ENCODE results near the gene FIBP.

Gene FIBP

DNA sequence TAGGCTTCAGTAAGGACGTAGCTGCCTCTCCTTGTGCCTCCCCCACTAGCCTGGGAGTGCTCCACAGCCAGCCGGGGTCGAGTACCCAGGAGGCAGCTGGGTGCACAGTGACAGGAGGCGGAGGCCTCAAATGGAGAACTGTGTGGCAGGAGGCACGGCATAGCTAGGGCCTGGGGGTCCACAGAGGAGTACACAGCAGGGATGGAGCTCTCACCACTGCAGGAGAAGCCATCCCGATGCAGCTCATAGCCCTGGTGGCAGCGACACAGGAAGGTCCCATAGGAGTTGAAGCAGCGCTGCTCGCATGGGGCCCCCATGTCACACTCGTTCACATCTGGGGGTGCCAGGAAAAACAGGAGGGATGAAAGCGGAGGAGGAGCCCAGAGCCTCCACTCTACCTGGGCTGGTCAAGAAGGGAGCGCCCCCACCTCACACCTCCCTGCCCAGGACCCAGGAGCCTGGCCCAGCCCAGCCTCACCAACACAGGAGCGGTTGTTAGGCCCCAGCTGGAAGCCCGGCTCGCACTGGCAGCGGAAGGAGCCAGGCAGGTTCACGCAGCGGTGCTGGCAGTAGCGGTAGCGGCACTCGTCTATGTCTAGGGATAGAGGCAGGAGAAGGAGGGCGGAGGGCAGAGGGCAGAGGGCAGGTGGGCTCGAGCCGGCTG lies 18.5 kb downstream of the FIBP start:
- DNase-seq, result no peak

DNA sequence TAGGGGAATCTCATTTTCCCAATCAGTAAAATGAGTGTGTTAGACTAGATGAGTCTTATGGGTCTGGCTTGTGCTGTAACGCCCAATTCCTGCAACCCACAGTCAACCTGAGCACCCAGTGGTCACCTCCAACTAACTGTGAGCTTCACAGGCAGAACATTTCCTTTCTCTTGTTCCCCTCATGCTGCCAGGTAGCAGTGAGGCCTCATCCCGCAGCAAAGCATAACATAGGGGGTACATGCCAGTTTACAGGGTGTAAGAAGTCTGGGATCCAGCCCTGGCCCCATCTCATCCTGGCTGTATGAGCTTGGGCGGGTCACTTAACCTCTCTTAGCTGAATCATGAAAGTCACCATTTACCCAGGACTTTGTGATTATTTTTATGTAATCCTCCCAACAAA lies 19.4 kb downstream of the FIBP start:
- DNase-seq, result no peak

DNA sequence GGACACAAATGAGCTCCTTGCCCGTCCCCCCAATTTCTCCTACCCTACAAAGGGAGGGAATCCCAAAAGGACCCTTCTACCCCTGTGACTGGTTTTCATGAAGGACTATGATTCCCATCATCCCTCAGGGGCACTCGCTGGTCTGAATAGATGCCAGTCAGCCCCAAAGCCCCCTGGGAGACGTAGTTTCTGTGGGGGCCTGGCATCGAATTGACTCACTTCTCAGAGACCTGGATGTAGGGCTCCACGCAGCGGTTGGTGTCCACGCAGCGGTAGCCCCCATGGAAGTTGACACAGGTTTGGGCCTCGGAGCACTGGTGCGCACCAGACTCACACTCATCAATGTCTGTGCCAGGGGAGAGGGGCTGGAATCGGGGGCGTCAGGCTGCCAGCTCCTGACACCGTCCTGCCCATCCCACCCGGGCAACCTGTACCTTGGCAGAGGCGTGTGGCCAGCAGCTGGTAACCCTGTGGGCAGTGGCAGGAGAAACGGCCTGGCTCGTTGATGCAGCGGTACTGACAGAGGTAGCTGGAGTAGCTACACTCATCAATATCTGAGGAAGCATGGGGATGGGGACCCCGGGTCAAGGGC lies 20.1 kb downstream of the FIBP start:
- peak; percentile 20 for DNase-seq

- no peak for DNase-seq
These were observed 20.8 kb downstream of the FIBP start for GRCh38 chr11:65867284-65868071.

GRCh38 chr11:65866509-65867283 lies 21.6 kb downstream of the FIBP start:
- no peak for DNase-seq

- DNase-seq, result no peak
These were observed 22.6 kb downstream of the FIBP start for GRCh38 chr11:65865550-65866172.

- no peak for DNase-seq
These were observed 23.4 kb downstream of the FIBP start for GRCh38 chr11:65864706-65865471.

- no peak for DNase-seq
These were observed 24.2 kb downstream of the FIBP start for GRCh38 chr11:65863889-65864705.

DNA sequence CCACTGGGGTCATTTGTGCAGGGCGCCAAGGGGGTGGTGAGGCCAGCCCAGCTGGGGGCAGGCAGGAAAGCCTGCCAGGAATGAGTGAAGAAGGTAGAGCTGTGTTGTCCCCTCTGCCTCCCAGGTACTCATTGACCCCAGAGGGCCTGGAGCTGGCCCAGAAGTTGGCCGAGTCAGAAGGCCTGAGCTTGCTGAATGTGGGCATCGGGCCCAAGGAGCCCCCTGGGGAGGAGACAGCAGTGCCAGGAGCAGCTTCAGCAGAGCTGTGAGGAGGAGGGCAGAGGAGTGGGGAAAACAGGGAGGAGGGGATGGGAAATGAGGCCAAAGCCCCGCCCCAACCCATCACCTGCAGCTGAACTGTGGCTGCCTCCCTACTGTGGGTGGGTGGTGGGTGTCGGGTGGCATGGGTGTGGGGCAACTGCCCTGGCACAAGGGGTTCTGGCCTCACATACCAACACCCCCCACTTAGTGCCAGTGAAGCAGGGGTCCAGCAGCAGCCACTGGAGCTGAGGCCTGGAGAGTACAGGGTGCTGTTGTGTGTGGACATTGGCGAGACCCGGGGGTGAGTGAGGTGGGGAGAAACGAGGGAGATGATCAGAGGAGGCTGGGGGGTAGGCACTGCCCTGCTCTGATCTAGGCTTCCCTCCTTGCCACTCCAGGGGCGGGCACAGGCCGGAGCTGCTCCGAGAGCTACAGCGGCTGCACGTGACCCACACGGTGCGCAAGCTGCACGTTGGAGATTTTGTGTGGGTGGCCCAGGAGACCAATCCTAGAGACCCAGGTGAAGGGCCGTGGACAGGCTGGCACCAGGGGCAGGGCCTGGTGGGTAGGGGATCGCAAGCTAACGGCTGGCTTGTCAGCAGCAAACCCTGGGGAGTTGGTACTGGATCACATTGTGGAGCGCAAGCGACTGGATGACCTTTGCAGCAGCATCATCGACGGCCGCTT lies 25.1 kb downstream of the FIBP start:
- DNase-seq, result no peak

GRCh38 chr11:65862191-65862735 lies 26.0 kb downstream of the FIBP start:
- DNase-seq, result no peak

- no peak for DNase-seq
These were observed 26.6 kb downstream of the FIBP start for GRCh38 chr11:65861533-65862183.

DNA sequence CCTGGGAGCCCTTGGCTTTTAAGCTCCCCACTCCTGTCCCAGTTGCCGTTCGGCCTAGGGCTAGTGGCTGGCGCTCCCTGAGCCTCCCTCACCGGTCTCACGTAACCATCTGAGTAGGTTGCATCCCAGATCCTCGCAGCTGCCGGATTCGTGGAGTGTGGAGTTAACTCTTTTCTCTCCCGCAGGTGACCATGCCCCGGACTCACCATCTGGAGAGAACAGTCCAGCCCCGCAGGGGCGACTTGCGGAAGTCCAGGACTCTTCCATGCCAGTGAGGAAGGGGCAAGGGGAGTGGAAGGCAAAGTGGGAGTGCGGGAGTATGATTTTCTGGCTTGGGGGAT lies 27.1 kb downstream of the FIBP start:
- DNase-seq, result no peak

- peak; percentile 92 for DNase-seq
These were observed 27.8 kb downstream of the FIBP start, which contains the start of gene MUS81 for GRCh38 chr11:65860278-65861164. TSS of gene MUS81 (plus strand) at chr11:65860433. CDS start at chr11:65860754, 321 bp downstream.

DNA sequence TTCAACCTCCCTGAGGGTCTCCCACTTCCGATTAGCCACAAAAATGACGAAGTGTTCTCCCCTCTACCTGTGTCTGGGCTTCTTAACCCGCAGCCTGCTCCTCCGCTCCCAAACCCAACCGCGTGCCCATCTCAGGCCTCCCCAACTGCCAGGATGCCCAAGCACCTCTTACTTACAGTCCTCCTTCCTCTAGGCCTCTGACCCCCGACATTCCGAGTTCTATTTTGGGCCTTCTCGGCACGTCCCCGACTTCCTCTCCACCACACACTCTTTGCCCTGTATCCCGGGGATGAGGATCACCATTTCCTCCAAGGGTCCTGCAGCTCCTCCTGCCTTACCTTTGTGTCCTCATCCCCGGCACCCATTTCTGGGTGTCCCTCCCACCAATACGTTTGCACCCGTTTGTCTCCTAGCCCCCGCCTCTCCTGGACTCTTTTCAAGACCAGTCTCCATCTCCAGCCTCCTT lies 28.4 kb downstream of the FIBP start:
- DNase-seq, result peak; percentile 48

DNA sequence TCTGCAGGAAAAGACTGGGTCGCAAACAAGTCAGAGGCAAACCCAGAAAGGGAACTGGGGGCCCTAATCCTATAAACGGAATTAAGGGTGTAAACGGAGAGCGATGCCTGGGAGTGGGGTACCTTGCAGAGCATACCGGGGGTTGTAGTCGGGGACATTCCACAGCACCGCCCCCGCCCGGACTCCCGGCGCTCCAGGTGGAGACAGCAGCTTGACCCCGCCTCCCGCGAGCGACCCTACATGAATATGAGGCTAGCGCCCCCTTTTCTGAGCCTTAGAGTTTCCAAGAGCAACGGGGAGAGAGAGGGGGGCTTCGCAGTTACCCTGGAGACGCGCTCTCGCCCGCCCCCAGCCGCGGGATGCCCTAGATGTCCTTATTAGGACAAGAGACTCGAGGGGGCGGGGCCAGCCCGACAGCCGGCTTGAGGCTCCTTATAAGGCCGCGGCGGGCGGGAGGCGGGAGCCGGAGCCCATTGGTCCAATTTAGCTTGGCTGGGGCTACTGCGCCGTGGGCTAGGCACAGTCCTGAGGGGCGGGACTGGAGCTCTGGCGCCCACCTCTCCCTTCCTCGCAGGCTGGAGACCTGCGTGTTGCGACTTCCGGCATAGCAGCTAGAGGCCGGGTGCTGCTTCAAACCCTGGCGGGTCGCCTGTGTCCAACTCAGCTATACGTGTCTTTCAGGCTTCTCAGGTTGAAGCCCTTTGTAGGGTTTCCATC lies 29.0 kb downstream of the FIBP start:
- peak; percentile 97 for DNase-seq

DNA sequence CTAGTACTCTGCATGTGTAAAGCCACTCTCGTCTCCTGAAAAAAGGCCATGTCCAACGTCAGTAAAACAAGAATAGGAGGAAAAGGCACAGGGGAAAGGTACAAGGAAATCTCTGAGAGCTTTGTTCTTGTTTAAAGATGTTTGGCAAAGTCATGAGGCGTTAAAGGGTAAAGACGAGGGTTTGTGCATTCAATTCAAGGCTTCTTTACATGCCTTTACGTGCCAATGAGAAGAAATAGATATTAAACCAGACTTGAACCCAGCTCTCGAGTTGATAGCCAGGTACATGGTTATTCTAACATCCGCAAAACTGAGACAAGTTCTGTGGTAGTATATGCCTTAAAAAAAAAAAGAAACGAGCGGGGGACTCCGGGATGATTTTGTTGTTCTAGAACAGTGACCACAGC lies 29.6 kb downstream of the FIBP start:
- DNase-seq, result no peak
